HG02973 (cell line): ENCODE data around the gene WDR7.

ENCODE experiments used
- ATAC-seq: cut with Tn5 transposase; IDR thresholded peaks from one replicate; pipeline ENCODE4 v1.9.1; 2021; ENCODE audit warnings: moderate library complexity; ENCODE audit not compliant: unreplicated experiment

The WDR7 gene

DNA sequence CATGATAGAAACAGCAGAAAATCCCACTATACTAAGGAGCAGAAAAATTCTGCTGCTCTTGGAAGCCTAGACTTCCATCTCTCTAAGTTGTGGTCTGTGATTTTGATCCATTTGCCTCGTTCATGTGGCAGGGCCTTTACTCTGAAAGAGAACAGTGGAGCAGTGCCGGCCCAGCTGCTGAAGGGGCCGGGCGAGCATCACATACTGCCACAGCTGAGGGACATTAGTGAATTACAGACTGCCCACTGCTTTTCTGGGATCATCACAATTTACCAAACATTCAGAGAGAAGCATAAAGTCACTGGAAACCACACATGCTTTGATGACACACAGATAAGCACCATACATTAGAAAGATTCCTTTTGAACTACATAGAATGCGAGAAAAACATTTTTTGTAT is 278.7 kb downstream of the WDR7 start:
- no peak for ATAC-seq

- no peak for ATAC-seq
Measured at GRCh38 chr18:56933472-56933871, 282.3 kb downstream of the WDR7 start.

DNA sequence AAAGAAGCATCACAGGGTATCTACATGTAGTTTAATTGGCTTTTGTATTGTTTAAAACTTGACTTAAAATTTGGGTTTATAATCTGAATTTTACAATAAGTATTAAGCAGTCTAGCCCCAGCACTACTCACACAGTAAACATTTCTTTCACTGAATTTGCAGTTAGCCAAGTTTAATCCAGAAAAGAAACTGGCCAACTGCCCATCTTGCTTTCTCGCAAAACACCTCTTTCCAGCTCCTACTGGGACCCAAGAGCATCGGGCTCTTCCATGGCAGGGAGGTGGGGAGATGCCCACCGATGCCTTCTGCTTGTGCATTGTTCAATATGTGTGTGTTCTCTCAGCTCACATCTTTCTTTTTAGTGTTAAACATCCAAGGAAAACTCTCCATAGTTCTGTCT is 283.0 kb downstream of the WDR7 start:
- no peak for ATAC-seq

GRCh38 chr18:56934906-56935305 is 283.7 kb downstream of the WDR7 start:
- no peak for ATAC-seq

- ATAC-seq = no peak
Measured at GRCh38 chr18:56935434-56936040, 284.4 kb downstream of the WDR7 start.

GRCh38 chr18:56936457-56936856 is 285.3 kb downstream of the WDR7 start:
- ATAC-seq = no peak

DNA sequence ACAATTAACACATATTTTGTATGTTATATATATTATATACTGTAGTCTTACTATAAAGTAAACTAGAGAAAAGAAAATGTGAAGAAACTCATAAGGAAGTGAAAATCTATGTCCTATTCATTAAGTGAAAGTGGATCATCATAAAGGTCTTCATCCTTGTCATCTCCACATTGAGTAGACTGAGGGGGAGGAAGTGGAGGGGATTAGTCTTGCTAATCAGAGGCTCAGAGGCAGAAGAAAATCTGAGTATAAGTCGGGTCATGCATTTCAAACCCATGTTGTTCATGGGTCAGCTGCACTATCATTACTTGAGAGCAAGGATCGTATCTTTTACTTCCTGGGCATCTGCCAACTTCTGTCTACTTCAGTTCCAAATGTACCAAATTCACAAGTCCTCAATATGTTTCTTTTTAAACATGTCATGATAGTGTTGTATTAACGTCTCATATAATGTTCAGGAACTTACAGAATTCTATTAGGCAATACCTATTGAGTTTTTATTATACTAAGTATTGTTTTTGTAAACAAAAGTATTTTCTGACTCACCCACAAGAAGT is 286.8 kb downstream of the WDR7 start:
- no peak for ATAC-seq

DNA sequence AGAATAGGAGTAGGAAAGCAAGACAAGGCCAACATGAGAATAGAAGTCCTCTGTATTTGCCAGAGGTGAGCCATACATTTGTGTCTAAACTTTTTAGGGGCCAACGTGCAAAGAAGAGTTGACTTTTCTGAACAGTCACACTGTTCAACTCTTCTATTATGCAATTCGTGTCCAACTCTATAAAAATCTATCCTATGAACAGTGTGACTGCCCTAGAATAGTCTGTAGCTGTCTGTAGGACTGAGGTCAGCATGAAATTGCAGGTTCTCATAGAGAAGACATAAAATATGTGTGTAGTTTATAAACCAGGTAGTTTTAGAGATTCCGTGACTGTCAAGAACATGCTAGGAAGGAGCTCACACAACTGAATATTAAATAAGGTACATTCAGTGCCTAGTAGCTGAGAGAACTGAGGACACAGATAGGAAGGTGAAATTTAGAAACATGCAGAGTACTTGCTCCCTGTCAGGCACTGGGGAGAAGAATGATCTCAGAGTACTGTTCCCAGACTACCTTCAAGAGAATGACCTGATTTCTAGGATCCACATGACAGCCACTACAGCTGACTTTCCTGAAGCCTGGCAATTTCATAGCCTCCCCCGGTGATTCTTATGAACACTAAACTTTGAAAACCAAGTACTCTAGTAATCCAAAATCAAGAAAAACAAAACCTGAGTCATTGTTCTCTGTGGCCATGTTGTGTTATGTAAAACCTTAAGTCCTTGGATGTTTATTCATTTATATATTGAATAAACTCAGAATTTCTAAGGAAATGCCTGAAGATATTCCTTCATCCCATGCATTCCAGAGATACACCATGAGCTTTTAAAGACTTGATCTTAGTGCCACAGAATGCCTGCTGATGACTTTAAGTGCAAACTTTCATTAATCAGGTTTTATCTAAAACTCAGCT is 294.3 kb downstream of the WDR7 start:
- no peak for ATAC-seq

GRCh38 chr18:56947236-56947635 is 296.1 kb downstream of the WDR7 start:
- no peak for ATAC-seq

DNA sequence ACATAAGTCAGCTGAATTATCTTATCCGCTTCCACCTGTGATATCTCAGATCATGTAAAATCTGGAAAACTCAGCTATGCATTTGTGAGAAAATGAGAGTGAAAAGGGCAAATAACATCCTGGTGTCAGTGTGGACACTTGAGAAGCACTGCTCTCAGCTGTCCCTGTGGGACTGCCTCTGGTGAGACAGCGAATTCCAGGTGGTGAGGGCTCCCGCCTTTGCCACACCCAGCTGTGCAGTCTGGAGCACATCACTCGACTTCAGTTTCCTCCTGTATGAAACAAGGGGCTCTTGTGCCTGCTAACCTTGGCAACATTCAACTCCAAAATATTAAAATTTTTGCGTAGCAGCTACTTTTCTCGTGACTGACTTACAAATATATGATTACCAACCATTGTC is 300.9 kb downstream of the WDR7 start:
- no peak for ATAC-seq

- no peak for ATAC-seq
Measured at GRCh38 chr18:56953428-56954198, 302.5 kb downstream of the WDR7 start.

DNA sequence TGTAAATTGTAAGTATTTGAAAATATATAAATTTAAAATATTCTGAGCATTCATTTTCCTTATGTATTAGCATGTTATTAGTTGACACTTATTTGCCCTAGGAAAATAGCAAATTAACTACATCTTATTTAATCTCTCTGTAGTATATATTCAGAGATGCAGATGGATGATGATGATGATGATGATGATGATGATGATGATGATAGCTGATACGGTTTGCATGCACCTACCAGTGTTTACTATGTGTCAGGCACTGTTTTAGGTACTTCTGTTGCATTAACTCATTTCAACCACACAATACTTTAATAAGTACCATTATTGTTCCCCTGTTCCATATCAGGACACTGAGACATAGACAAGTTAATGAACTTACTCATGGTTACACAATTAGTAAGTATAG is 304.3 kb downstream of the WDR7 start:
- ATAC-seq = no peak

- ATAC-seq = no peak
Measured at GRCh38 chr18:56959120-56959519, 308.0 kb downstream of the WDR7 start.

DNA sequence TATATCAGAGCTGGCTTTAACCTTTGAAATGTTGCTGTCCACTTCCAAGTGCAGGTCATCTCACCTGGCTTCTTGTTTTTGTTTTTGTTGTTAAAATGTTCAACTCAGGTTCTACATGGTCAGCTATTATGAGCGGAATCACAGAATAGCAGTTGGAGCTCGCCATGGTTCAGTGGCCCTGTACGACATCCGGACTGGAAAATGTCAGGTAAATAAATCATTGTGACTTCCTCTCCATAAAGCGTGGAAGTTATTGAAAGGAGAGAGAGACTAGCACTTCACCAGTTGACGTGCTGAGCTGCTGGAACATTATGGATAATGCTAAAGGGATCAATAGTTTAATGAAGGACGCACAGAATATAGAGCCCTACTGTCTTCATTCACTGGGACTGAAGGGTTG is 311.2 kb downstream of the WDR7 start:
- no peak for ATAC-seq

GRCh38 chr18:56967035-56967434 is 315.9 kb downstream of the WDR7 start:
- no peak for ATAC-seq

GRCh38 chr18:56973487-56973886 is 322.3 kb downstream of the WDR7 start:
- ATAC-seq = no peak

DNA sequence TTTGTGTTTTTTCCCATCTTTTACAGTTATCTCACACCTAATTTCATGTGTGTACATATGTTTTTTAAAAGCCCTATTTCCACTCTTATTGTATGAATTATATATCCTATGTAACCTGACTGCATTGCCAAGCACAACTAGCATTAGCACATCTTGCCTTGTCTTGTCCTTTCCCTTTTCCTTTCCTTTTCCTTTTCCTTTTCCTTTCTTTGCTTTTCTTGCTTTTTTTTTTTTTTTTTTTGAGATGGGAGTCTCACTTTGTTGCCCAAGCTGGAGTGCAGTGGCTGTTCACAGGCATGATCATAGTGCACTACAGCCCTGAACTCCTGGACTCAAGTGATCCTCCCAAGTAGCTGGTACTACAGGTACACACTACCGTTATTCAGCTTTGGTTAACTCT is 323.0 kb downstream of the WDR7 start:
- no peak for ATAC-seq

DNA sequence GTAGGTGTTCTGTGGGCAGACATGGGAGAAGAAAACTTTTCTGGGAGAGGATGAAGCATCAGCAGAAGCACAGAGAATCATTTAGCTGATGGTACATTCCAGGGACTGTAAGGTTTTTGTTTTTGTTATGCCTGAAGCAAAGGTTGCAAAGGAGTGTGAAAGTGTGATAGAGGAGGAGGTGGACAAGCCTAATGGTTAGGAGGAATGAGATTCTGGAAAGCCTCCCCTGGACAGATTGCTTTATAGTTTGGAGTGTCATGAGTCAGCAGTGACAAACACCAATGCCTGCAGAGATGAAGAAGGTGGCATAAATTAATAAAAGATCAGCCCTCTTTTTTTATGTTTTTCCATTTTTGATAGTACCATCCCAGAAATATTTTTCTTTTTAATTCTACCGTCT is 324.1 kb downstream of the WDR7 start:
- no peak for ATAC-seq

DNA sequence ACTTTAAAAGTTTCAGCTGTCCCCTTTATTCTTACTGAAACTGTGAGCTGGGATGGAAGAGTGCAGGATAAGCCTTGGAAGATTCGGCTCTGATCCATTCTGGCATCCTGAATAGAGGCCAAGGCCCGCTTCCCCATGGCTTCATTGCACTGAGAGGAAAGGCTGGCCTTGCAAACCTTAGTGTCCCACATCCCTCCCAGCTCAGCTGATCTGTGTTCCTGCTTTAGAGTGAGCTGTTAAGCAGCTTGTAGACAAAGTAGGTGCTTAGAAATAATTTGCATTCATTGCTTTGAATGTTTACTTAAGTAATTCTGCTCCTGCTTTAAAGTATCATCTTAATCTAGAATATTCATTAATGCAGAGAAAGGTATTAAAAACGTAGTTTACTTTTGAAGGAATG is 326.1 kb downstream of the WDR7 start:
- no peak for ATAC-seq

GRCh38 chr18:56977771-56978170 is 326.6 kb downstream of the WDR7 start:
- ATAC-seq = no peak

DNA sequence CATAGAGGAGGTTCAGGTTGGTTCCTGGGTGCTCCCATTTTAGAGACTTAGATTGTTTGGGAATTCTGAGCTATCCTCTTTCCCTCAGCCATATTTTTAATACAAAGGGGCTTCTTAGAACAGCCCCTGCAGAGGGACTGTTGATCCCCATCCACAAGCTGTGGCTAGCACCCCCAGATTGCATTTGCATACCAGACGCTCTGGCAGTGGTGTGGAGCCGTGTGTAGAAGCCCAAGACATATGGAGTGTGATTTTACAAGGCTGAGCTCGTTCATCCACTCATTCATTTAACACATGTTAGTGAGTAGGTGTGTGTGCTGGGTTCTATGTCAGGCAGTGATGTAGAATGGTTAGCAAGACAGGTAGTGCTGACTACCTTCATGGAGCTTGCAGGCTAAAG is 329.0 kb downstream of the WDR7 start:
- no peak for ATAC-seq
